ENCODE results near the gene CPNE6. TPM values are rescaled to one million over a fixed set of nuclear protein-coding genes. Genes with fewer than 3 reads are reported as not detected.

Gene CPNE6
- total RNA-seq, 4 donors from 2014 or later: 0.29 TPM; not detected in 3

DNA sequence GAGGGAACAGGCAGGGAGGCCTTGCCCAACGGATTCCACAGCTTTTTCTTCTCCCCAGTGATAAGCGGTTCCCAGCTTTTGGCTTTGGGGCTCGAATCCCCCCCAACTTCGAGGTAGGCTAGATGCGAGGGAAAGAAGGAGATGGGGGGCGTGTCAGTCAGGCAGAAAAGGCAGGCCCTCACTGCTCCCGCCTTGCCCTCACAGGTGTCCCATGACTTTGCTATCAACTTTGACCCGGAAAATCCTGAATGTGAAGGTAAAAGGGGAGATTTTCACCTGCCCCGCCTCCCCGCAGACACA, 4.9 kb downstream of the CPNE6 start:
- Histone ChIP-seq H3K27ac (no peak overlapping the region), H3K27me3 (no peaks in the 10 kb centered on the region), H3K36me3 (no peaks in the 10 kb centered on the region), H3K4me1 (peaks cover 19 to 25% of the 10 kb centered on the region in 2 donors), H3K9me3 (no peaks in the 10 kb centered on the region), H3K4me3 (replicated peaks in 1 of 3) (no peak overlapping the region)
- DNase-seq: no peak
- no peak for TF ChIP-seq POLR2A (IDR thresholded peaks at IDR 0.05)
- TF ChIP-seq CTCF (IDR thresholded peaks at IDR 0.05): no peak
- intact Hi-C loops (cut with DNase I): no loop called here
- WGBS, 2 donors: 85 to 93% methylated on average over 10 of the region's 10 CpGs

GRCh38 chr14:24077086-24077485, 5.7 kb downstream of the CPNE6 start:
- H3K27me3 ChIP-seq: no peaks in the 10 kb centered on the region

GRCh38 chr14:24078146-24078545, 6.8 kb downstream of the CPNE6 start:
- intact Hi-C loops (cut with DNase I): no loop called here
- Histone ChIP-seq H3K27ac (no peak overlapping the region), H3K9me3 (no peaks in the 10 kb centered on the region), H3K4me3 (replicated peaks in 1 of 3) (no peak overlapping the region), H3K27me3 (no peaks in the 10 kb centered on the region), H3K4me1 (peaks cover 7 to 19% of the 10 kb centered on the region in 2 donors), H3K36me3 (no peaks in the 10 kb centered on the region)
- no peak for DNase-seq
- 63 to 94% methylated on average over 3 of the region's 3 CpGs for WGBS, 2 donors
- TF ChIP-seq POLR2A (IDR thresholded peaks at IDR 0.05): no peak
- no peak for TF ChIP-seq CTCF (IDR thresholded peaks at IDR 0.05)

More at GRCh38 chr14:24077086-24077485, 5.7 kb downstream of the CPNE6 start:
- Histone ChIP-seq H3K36me3 (no peaks in the 10 kb centered on the region), H3K4me3 (replicated peaks in 1 of 3) (no peak overlapping the region), H3K9me3 (no peaks in the 10 kb centered on the region), H3K4me1 (peaks cover 16 to 28% of the 10 kb centered on the region in 2 donors), H3K27ac (no peak overlapping the region)
- WGBS, 2 donors: 91 to 92% methylated on average over 19 to 21 of the region's 23 CpGs
- TF ChIP-seq CTCF (IDR thresholded peaks at IDR 0.05): no peak
- no peak for TF ChIP-seq POLR2A (IDR thresholded peaks at IDR 0.05)
- intact Hi-C loops (cut with DNase I): no loop called here
- no peak for DNase-seq

GRCh38 chr14:24079491-24080141, 8.3 kb downstream of the CPNE6 start:
- intact Hi-C loops (cut with DNase I): no loop called here
- Histone ChIP-seq H3K4me1 (peaks cover 7 to 15% of the 10 kb centered on the region in 2 donors), H3K4me3 (replicated peaks in 1 of 3) (no peak overlapping the region), H3K27ac (no peak overlapping the region), H3K27me3 (no peaks in the 10 kb centered on the region), H3K36me3 (no peaks in the 10 kb centered on the region), H3K9me3 (no peaks in the 10 kb centered on the region)
- 86 to 92% methylated on average over 9 of the region's 9 CpGs for WGBS, 2 donors
- TF ChIP-seq POLR2A (IDR thresholded peaks at IDR 0.05) (no peak), CTCF (IDR thresholded peaks at IDR 0.05) (no peak)
- no peak for DNase-seq

DNA sequence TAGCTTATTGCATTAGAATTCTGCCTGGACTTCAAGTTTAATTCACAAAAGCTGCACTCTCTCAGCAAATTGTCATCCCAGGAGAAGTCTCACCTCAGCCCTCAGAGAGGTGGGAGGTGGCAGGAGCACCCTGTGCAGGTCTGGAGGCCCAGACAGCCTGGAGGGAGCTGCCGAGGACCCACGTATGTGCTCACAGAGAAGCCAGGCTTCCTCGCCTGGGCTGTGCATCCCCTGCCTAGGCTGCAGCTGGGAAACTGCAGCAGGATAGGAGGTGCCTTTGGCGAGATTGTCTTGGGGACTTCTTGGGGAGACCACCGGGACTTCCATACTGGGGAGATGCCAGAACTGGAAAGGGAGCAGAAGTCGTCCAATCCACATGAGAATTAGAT, 8.8 kb downstream of the CPNE6 start:
- DNase-seq: no peak
- TF ChIP-seq POLR2A (IDR thresholded peaks at IDR 0.05) (no peak), CTCF (IDR thresholded peaks at IDR 0.05) (no peak)
- Histone ChIP-seq H3K9me3 (no peaks in the 10 kb centered on the region), H3K27ac (no peak overlapping the region), H3K4me1 (peaks cover 7 to 15% of the 10 kb centered on the region in 2 donors), H3K4me3 (replicated peaks in 1 of 3) (no peak overlapping the region), H3K27me3 (no peaks in the 10 kb centered on the region), H3K36me3 (no peaks in the 10 kb centered on the region)
- WGBS, 2 donors: 81 to 93% methylated on average over 6 of the region's 6 CpGs
- intact Hi-C loops (cut with DNase I): no loop called here
